Measurements from ENCODE around the gene FMO1.

FMO1 gene

DNA sequence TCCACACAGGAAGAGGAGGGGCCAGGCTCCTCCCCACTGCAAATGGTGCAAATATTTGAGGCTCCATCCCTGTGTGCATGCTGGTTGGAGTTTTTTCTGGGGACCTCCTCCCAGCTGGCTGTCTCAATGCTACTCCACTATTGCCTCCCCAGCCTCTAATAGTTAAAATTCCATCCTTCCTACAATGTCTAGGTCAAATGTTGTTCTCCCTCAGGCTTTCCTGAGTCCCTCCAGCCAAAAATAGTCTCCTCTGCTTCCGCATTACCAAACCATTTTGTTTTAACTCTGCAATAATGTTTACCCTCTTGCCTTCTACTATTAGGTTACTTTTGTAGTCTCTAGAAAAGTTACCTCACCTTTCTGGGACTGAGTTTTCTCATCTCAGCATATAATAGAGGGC is 29.6 kb upstream of the FMO1 start:
- TF ChIP-seq, protein P1, sequence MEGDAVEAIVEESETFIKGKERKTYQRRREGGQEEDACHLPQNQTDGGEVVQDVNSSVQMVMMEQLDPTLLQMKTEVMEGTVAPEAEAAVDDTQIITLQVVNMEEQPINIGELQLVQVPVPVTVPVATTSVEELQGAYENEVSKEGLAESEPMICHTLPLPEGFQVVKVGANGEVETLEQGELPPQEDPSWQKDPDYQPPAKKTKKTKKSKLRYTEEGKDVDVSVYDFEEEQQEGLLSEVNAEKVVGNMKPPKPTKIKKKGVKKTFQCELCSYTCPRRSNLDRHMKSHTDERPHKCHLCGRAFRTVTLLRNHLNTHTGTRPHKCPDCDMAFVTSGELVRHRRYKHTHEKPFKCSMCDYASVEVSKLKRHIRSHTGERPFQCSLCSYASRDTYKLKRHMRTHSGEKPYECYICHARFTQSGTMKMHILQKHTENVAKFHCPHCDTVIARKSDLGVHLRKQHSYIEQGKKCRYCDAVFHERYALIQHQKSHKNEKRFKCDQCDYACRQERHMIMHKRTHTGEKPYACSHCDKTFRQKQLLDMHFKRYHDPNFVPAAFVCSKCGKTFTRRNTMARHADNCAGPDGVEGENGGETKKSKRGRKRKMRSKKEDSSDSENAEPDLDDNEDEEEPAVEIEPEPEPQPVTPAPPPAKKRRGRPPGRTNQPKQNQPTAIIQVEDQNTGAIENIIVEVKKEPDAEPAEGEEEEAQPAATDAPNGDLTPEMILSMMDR (IDR thresholded peaks at IDR 0.05; ENCODE audit: insufficient read depth, low read length, poor library complexity, severe bottlenecking) = no peak
- no peak for TF ChIP-seq EZH2phosphoT487 (conservative IDR thresholded peaks at IDR 0.05; ENCODE audit: low read length)
- Histone ChIP-seq H3K79me2 (ENCODE audit: insufficient read depth, low read length) (no peaks in the 10 kb centered on the region), H2AFZ (ENCODE audit: low read depth, low read length, severe bottlenecking) (no peak overlapping the region), H3K9me3 (ENCODE audit: insufficient read depth, low read length) (no peaks in the 10 kb centered on the region), H3K27ac (ENCODE audit: low read depth, low read length) (no peak overlapping the region), H3K9ac (ENCODE audit: low read length) (no peak overlapping the region), H3K27me3 (ENCODE audit: low read length) (no peaks in the 10 kb centered on the region), H3K4me2 (ENCODE audit: low read depth, low read length, poor library complexity, severe bottlenecking) (no peak overlapping the region), H3K4me3 (ENCODE audit: insufficient read depth, low read length, poor library complexity, severe bottlenecking) (no peak overlapping the region), H3F3A (ENCODE audit: insufficient read depth) (no peaks in the 10 kb centered on the region), H3K9me2 (replicated peaks; ENCODE audit: insufficient read depth, low read length) (no peaks in the 10 kb centered on the region), H3K36me3 (ENCODE audit: low read length) (no peaks in the 10 kb centered on the region), H4K20me1 (ENCODE audit: low read depth, low read length) (no peaks in the 10 kb centered on the region)

DNA sequence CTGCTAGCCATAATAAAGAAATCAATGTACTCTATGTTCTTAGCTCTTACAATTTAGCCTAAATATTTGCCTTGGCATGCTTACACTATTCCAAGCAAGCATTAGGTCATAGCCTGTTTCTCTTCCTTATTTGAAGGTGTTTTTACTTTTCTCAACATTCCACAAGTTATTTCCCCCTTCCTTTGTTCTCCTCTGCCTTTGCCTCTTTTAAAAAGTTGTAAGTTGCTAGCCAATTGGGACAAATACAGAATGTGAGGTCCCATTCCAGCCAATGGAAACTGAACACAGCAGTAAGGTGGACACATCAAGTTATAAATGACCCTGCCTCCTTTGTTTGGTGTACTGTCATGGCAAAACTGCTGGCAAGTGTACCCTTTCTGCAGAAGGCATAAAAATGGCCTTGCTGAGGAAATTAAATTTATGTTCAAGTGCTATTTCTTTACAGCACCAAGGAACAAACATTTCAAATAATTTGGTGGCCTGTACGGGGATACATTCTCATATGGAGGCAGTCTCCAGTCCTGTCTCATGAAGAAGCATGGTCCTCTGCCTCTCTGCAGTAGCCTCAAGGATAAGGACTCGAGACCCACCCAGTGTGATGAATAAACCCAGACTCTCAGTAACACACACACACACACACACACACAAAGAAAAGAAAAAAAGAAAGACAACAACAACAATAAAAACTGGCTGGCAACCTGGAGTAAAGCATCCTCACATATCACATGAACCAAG is 28.8 kb upstream of the FMO1 start:
- Histone ChIP-seq H3K79me2 (ENCODE audit: insufficient read depth, low read length) (no peaks in the 10 kb centered on the region), H3K4me2 (ENCODE audit: low read depth, low read length, poor library complexity, severe bottlenecking) (no peak overlapping the region), H3K36me3 (ENCODE audit: low read length) (no peaks in the 10 kb centered on the region), H3K9ac (ENCODE audit: low read length) (no peak overlapping the region), H3K9me2 (replicated peaks; ENCODE audit: insufficient read depth, low read length) (no peaks in the 10 kb centered on the region), H2AFZ (ENCODE audit: low read depth, low read length, severe bottlenecking) (no peak overlapping the region), H3K27me3 (ENCODE audit: low read length) (no peaks in the 10 kb centered on the region), H3K4me3 (ENCODE audit: insufficient read depth, low read length, poor library complexity, severe bottlenecking) (no peak overlapping the region), H3F3A (ENCODE audit: insufficient read depth) (no peaks in the 10 kb centered on the region), H3K27ac (ENCODE audit: low read depth, low read length) (no peak overlapping the region), H3K9me3 (ENCODE audit: insufficient read depth, low read length) (no peaks in the 10 kb centered on the region), H4K20me1 (ENCODE audit: low read depth, low read length) (no peaks in the 10 kb centered on the region)
- TF ChIP-seq EZH2phosphoT487 (conservative IDR thresholded peaks at IDR 0.05; ENCODE audit: low read length) = no peak
- TF ChIP-seq, protein P1 (IDR thresholded peaks at IDR 0.05; ENCODE audit: insufficient read depth, low read length, poor library complexity, severe bottlenecking) = no peak

DNA sequence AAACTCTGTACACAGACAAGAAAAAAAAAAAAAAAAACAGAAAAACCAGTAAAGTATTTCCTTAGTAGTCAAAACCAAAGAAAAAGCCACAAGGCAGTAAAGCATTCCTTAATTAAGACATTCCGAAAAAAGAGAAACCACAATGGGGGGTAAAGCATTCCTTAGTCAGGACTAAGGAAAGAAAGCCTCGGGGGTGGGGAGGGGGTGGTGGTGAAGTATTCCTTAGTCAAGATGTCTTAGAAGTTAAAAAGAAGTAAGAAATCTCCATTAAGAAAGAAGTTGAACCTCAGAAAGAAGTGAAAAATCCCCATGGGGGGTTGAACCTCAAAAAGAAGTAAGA is 28.2 kb upstream of the FMO1 start:
- H3F3A ChIP-seq (ENCODE audit: insufficient read depth) = no peaks in the 10 kb centered on the region
- H3K27me3 ChIP-seq (ENCODE audit: low read length) = no peaks in the 10 kb centered on the region
- no peaks in the 10 kb centered on the region for H3K9me3 ChIP-seq (ENCODE audit: insufficient read depth, low read length)
- no peak overlapping the region for H3K4me2 ChIP-seq (ENCODE audit: low read depth, low read length, poor library complexity, severe bottlenecking)
- no peak overlapping the region for H3K27ac ChIP-seq (ENCODE audit: low read depth, low read length)
- H3K79me2 ChIP-seq (ENCODE audit: insufficient read depth, low read length) = no peaks in the 10 kb centered on the region
- TF ChIP-seq, protein P1 (IDR thresholded peaks at IDR 0.05; ENCODE audit: insufficient read depth, low read length, poor library complexity, severe bottlenecking) = no peak
- no peak for TF ChIP-seq EZH2phosphoT487 (conservative IDR thresholded peaks at IDR 0.05; ENCODE audit: low read length)
- no peaks in the 10 kb centered on the region for H3K36me3 ChIP-seq (ENCODE audit: low read length)
- no peak overlapping the region for H3K4me3 ChIP-seq (ENCODE audit: insufficient read depth, low read length, poor library complexity, severe bottlenecking)
- no peaks in the 10 kb centered on the region for H4K20me1 ChIP-seq (ENCODE audit: low read depth, low read length)
- H2AFZ ChIP-seq (ENCODE audit: low read depth, low read length, severe bottlenecking) = no peak overlapping the region
- no peak overlapping the region for H3K9ac ChIP-seq (ENCODE audit: low read length)
- no peaks in the 10 kb centered on the region for H3K9me2 ChIP-seq (replicated peaks; ENCODE audit: insufficient read depth, low read length)

All from SU-DHL-6 (cell line).